ENCODE measurements around the gene AGBL3.

AGBL3 gene

DNA sequence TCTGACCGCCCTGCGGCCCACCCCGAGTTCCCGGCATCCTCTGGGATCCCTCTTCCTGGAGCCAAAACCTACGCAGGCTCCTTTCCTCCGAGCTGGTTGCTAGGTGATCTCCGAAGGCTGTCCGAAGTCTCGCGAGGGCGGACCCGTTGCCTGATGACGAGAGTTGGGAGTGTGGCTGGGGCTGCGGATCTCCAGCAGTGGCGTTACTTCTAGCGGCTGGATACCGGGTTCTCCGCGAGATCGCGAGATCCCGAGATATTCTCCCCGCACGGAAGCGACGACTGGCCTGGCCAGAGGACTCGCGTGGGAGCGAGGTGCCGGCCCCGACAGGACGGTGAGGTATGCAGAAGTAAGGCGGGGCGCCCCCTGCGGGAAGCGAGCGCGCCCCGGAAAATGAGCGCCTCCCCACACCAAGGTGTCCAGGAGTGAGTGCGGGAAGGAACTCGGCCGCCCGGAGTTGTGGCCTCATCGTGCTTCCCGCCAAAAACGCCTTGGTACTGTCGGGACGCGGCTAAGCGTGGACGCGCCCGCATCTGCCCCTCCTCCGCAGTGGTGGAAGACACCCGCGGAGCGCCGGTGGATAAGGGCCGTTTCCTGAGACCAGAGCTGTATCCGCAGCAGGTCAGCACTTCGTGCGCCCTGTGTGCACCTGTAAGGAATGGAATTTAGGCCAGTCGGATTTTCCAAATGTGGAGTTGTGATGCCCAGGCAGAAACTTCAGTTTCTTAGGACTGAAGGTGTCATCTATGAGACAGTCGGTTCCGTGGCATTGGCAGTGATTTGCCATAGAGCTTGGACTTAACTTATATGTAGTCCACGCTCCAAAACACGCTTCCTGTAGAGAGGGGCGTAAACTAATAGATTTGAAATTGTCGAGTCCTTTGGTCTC, at the start of gene AGBL3:
Gene AGBL3, plus strand, starts transcription at position 146 of the 889 bp plus-strand sequence. CDS start 1,426 bp downstream, outside the sequence.
- peak; percentile 63 to 79 (median 72) for DNase-seq

DNA sequence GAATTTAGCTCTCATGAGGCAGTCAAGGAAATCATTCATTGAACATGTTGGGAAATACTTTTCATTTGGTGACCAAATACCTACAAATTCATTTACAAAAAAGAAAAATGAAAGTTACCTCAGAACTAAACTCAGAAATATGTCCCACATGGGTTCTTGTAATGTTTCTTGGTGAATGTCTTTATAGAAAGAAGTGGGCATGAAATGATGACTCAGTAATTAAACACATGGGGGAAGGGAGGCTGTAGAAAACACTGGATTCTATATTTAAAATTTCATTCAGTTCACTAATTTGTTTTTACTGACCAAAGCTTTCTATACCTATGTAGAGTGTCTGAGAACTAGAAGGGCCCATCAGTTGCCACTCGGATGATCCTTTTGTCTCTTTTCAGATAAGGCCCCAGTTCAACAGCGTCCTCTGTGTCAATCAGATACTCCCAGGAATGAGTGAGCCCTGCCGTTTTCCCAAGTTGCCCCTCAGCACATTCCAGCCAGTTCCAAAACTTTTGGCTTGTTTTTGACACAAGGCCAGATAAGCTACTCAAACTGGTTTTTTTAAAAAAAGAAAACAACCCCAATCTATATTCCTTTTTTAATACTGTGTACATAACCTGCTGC, 49.3 kb upstream of the AGBL3 start:
- no peak for DNase-seq

DNA sequence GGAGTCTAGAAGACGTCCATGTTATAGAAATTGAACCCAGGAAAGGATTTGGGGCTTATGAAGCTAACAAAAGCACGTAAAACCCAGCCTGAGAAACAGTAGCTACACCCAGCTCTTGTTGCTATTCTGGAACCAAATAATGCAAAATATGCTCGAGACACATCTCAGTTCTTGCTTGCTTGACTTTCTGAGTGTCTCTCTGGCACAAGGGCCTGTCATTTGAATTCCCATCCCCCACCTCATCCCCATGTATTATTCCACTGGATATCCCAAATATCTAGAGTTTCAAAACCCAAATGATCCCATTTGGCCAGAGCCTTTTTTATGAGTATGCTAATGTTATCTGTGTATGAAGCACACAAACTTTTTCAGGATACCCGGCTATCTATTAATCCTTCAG, 48.2 kb upstream of the AGBL3 start:
- no peak for DNase-seq

DNA sequence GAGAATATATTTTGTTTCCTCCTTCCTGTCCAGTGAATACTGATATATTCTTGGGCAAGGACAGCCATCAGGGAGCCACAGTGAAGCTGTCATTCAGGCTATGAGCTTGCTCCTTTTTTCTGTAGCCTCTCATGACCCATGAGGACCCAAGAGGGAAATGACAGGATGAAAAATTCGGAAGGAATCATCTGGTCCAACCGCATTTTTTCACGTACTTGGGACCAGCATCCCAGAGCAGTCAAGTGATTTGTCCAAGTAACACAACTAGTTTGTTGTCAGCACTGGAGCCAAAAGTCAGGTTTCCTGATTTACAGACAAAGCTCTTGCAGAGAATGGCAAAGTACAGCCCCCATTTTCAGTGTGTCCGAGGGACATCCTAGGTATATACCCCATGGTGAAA, 47.2 kb upstream of the AGBL3 start:
- no peak for DNase-seq

DNA sequence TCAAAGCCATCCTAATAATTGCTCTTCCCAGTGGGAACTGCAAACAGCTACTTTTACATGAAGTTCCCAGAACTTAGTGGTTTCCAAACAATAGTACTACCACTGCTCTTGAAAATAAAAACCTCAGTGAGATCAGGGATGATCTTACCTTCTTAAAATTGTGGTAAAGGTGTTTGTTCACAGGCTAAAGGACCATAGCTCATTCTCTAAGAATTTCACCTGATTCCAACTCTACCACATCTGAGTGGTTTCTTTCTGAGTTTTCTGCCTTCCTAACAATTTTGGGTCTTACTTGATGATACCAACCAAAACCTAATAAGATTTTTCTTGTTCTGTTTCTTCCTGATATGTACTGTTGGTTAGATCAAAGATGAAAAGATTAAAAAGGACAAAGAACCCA, 45.6 kb upstream of the AGBL3 start:
- no peak for DNase-seq

DNA sequence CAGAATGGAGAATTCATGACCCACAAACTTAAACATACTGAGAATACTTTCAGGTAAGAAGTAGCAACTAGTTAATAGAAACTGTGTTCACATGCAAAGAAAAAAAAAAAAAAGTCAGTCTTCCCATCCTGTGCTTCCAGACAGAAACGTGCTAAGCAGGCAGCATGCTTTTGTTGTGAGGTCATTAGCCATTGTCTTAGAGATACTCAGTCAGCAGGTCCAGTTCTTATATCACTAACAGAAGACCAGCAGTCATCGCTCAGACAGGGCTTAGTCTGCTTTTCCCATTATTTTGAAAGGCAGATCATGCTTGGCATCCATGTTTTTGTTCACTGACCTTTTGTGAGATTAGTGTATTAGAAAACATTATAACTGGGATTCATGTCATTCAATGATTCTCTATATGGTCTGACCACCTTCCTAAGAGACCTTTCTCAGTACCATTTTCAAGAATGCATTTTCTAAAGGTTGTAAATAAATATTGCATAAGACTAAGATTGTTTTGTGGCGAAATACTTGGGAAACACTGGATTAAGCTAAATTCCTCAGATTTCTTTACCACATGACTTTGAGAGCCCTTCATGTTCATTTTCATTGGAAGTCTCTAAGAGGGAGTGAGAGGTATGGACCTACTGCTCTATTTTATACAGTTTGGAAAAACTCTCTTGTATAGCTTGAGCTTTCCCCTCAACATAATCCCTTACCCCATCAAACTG, 45.0 kb upstream of the AGBL3 start:
- no peak for DNase-seq

DNA sequence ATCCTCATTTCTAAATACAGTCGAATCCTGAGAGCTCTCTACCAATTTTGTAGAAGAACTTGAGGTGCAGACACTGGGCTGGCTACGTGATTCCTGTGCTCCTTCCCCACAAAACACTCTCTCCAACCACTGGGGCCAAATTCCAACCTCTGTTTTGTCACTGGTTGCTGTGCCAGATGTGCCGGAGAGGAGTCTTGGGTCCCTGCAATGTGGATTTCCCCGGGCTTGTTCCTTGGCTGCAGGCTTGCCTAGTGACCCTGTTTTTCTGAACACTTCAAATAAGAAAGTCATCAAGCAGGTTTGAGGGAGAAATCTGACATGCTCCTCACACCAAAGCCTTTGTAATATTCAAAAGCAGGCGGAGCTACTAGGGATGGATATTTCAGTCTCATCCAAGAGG, 44.4 kb upstream of the AGBL3 start:
- no peak for DNase-seq

DNA sequence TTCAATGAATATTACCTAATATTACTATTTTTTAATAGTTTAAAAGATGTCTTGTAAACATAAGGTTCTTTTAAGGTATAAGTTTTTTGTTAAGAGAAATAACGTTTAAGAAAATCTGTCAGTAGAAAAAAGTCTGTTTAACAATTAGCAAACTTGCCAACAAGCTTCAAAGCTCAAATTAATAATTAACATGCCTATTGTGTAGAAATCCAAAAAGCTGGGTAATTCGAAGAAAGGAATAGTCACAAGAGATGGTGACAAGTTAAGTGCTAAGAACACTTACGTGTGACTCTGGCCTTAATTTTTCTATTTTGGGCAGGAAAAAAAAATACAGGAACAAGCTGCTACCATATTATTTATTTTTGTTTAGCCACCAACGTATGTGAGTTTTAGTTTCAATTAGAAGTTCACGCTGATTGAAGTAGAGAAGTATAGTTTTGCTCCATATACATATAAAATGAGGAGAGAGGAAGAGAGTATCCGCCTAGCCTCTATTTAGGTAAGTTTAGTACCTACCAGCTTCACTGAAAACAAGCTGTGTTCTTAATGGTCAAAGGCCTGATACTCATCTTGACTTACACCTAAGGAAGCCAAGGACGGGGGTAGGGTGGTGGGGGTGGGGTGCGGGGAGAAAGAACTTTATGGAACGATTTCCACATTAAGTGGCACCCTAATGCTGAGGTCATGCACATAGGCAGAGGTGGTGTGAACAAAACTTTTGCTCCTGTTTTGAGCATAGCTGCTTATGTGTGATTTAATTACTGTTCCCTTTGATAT, 43.4 kb upstream of the AGBL3 start:
- no peak for DNase-seq

DNA sequence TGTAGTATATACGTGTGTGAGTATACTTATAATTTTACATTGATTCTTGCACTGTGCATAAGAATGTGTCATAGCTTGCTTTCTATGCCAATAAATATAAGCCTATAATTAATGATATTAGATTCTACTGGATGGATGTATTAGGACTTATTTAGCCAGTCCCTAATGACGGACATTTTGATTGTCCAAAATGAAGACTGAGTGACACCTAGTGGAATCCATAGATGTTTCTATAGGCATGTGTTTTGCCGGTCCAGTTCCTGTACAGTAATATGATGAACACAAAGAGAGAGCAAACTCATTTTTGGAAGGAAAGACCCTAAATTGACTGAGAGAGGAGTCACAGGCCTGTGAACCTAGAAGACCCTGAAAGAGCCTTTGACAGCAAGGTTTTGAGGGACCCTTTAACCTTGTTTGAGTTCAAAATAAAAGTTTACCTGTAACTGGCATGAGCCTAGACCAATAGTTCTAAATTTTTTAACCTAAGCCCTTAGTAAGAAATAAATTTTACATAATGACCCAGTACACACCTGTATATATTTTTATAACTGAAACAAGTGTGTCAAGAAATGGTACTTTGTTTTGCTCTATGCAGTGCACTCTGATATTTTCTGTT, 42.4 kb upstream of the AGBL3 start:
- DNase-seq, result no peak

DNA sequence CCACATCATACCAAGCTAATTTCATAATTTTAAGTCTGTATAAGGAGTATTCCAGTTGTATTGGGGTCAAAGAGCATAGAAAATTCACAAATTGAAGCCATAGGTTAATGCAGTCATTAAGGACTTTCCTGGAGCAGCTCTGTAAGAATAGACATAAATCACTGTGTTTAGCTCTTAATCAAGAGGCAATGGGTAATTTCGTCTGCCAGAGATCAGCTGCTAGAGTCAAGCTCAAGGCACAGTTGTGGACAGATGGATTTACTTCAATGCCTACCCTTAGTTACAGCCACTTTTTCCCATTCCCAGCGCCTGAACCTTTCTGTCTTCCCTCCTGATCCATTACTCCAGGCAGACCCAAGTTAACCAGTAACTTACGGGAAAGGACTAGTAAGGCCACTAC, 40.6 kb upstream of the AGBL3 start:
- DNase-seq, result no peak

DNA sequence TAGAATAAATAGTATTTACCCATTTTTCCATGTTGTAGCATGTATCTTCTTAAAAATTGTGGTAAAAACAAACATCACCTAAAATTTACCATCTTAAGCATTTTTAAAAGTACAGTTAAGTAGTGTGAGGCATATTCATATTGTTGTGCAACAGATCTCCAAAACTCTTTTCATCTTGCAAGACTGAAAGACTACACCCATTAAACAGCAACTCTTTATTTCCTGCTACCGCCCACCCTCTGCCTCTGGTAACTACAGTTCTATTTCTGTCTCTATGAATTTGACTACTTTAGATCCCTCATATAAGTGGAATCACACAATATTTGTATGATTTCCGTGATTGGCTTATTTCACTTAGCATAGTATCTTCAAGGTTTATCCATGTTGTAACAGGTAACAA, 40.0 kb upstream of the AGBL3 start:
- no peak for DNase-seq

DNA sequence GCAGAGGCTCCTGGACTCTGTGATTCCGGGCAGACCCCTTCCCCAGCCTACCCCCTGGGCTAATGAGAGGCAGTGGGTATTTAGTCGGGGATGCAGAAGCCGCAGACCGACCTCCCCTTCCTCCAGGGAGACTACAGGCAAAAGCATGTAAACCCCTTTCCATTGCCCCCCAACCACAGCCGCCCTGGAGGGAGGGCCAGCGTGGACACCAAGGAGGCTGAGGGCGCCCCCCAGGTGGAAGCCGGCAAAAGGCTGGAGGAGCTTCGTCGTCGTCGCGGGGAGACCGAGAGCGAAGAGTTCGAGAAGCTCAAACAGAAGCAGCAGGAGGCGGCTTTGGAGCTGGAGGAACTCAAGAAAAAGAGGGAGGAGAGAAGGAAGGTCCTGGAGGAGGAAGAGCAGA, 39.0 kb upstream of the AGBL3 start:
- DNase-seq, result no peak

DNA sequence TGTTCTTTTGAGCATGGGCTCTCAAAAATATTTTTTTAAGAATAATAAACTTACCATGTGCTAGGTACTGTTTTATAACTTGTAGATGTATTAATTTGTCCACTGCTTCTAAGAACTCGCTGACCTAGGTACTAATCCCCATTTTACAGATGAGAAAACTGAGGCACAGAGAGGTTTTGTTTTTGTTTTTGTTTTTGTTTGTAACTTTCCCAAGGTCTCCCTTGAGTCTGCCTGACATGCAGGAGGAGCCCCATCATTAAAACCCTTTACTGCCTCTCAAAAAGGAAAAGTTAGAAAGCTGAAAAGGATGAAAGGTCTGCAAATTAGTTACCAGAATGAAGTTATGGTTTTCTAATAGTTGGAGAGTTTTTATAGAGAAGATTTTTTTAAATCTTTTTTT, 38.5 kb upstream of the AGBL3 start:
- DNase-seq, result no peak

DNA sequence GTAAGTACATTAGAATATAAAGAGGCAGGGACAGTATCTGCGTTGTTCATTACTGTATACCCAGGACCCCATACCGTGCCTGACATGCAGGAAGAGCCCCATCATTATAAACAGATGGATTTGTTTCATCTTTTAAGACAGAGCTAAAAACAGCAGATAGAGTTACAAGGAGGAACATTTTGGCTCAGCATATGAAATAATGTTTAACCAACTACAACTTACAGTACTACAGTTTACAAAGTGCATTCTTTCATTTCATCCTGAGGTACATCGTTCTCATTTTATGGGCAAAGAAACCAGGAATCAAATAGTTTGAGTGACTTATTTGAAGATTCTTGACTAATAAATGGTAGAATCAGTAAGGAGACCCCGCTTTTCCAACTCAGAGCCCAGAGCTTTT, 38.1 kb upstream of the AGBL3 start:
- no peak for DNase-seq

DNA sequence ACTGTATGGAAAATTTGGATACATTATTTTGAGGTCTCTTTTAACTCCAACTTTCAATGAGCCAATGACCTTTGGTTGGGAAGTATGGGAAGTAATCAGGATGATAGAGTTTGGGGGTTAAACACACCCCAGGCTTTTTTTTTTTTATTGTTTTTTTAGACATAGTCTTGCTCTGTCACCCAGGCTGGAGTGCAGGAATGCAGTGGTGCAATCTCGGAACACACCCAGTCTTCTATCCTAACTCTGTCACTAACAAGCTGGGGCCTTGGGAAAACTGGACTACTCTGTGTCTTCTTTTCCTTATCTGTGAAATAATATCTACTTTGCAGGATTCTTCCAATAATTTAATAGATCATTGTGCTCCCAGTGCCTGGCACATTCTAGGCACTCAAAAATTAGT, 37.6 kb upstream of the AGBL3 start:
- DNase-seq, result no peak

DNA sequence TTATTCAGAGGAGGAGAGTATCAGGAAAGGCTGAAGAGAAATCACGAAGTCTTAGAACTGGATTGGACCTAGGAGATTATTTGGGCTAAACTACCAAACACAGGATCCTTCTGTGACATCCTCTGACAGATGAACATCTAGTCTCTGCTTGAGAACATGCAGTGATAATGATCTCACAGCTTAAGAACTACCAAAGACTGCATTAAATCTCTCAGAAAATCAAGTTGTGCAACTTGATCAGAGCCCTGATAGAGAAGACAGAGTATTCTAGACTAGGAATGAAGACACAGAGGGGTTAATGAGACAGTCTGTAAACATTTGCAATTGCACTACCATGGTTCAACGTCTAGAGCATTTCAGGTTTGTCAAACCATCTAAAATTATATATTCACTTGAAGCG, 37.1 kb upstream of the AGBL3 start:
- DNase-seq, result no peak

DNA sequence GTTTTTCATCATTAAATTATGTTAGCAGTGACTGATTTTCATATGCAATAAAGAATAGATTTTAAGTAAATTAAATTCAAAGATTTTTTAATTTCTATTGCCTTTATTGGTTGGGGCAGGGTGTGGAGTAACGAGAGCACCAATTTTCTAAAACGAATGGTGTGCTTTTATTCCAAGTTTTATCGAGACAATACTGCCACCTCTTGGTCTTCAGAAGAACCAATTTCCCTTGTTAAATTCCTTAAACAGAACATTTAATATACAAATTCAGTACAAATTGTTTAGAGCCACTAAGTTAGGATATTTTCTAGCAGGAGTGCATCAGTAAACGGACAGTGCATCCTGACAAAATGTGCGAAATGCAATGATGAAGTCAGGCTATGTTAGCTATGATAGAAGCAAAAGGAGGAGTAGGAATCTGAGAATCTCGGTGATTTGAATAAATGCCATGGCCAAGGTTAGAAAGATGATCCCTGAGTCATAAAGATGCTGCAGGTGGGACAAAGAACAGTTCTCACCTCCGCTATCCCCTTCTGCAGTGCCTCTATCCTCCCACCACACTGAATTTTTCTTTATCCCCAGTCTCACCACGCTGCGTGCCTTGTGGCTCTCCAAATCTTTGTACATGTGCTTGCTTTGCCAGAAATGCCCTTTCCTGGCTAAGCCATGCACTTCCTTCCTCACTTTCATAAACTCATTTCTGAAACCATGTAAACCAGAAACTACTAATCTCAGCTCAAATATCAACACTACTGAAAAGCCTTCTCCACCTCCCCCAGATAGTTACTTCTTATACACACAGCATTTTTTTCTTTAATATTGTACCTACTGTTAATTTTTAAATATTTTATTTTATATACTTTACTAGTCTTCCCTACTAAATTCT, 31.9 kb upstream of the AGBL3 start:
- DNase-seq, result no peak

DNA sequence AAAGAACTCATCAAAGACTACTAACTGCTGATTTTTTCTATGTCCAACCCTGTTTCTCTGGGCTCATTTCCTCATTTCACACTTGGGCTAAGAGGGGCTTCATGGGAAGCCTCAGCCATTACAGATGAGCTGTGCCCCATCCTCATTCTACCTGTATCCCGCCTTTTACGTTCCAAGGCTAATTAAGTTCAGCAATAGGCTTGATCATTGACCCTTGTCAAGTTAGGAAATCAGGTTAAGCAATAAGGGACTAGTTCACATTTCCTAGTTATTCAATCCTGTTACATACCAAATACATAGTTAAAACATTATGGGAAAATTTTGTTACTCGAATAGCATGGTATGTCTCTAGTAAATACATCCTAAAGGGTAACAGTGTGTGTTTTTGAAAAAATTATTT, 29.3 kb upstream of the AGBL3 start:
- DNase-seq, result no peak

DNA sequence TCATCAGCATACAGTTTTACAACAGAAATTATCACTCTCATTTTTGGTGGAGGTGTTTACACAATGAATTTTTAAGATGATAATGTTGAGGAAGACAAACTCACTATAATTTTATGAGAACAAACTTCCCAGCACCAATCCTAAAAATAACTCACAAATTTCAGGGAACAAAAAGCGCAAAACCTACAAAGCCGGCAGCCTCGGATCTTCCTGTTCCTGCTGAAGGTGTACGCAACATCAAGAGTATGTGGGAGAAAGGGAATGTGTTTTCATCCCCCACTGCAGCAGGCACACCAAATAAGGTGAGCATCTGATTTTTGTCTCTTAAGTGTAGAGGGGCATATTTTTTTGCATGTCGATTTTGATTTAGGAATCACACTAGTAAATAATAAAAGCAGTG, 26.5 kb upstream of the AGBL3 start:
- no peak for DNase-seq

DNA sequence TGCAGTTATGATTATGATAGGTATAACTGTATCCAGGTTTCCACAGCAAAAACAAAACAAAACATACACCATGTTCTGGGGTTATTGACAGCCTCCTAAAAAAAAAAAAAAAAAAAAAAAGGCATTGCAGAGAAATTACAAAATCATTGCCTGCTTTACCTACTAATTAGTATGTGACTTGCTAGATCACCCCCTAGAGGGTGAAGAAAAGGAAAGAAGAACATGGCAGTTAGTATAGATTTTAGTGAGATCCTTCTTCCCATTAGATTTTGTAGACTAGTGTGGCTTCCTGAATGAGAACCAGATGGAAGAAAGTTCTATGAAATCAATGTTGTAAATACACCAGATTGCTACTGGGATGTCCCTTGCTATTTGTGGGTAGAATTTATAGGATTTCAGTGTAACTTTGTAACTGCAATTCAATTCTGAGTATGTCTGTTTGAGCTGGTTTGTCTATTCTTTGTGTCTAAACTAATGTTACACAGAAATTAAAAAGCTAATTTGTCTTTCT, 24.0 kb upstream of the AGBL3 start:
- no peak for DNase-seq

DNA sequence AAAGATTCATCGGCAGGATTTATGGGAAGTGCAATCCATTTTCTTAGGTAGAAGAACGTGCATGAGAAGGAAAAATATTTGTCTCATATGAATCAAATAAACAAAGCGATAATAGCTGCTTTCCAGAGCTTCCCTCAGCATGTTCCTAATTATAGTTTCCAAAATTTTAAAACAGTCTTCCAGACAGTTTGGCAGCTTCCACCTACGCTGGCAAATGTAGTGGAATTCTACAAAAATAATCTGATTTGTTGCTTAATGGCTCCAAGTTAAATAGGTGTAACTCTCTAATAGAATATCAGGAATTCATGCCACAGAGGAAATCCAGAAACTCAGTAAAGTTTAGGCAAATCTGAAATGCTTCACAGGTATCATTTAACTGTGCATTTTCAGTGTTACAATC, 23.3 kb upstream of the AGBL3 start:
- no peak for DNase-seq

Data from activated naive CD4-positive, alpha-beta T cell (primary cell).